Breast epithelium (tissue), 4 donors: Measurements from ENCODE around the gene SYNDIG1. TPM values are rescaled to one million over a fixed set of nuclear protein-coding genes. Genes with fewer than 3 reads are reported as not detected.

Experiments
- DNase-seq, 2 donors: peaks; one replicate each; pipeline ENCODE4 v3.0.0-alpha.2; 2019; ENCODE audit warnings: low spot score in 2 of 2
- H3K27ac ChIP-seq, 2 donors: fragments of 200-600 bp; sonication (generic) in 1 of 2; one replicate each; pipeline ENCODE4 v1.5.1; 2016 to 2019; ENCODE audit warnings: mild to moderate bottlenecking in 1 of 2
- H3K27me3 ChIP-seq, 2 donors: fragments of 200-600 bp; sonication (generic) in 1 of 2; one replicate each; pipeline versions ENCODE4 v1.5.1 to v1.6.0; 2017 to 2019; ENCODE audit warnings: control low read depth in 1 of 2, mild to moderate bottlenecking in 1 of 2
- H3K36me3 ChIP-seq: fragments of 200-600 bp; one replicate; pipeline ENCODE4 v1.5.1; 2019
- H3K4me1 ChIP-seq, 2 donors: fragments of 200-600 bp; sonication (generic); one replicate each; pipeline ENCODE4 v1.5.1; 2016 to 2019; ENCODE audit warnings: control low read depth in 1 of 2
- H3K4me3 ChIP-seq, 3 donors: fragments of 200-600 bp; sonication (generic); 1 replicate in 2 of 3; 2 replicates in 1 of 3; pipeline ENCODE4 v1.5.1; 2016 to 2019; ENCODE audit warnings: mild to moderate bottlenecking in 3 of 3, moderate library complexity in 2 of 3
- H3K9me3 ChIP-seq, 2 donors: fragments of 200-600 bp; sonication (generic) in 1 of 2; one replicate each; pipeline ENCODE4 v1.5.1; 2016 to 2019; ENCODE audit warnings: control low read depth in 1 of 2
- CTCF ChIP-seq, 3 donors: fragments of 450-650 bp; IDR thresholded peaks; one replicate each; pipeline ENCODE4 v1.5.1; 2016 to 2017; ENCODE audit warnings: antibody characterized with exemption in 3 of 3, mild to moderate bottlenecking in 3 of 3, moderate library complexity in 3 of 3
- POLR2A ChIP-seq: fragments of 450-650 bp; IDR thresholded peaks from one replicate; pipeline ENCODE4 v1.6.1; 2016; ENCODE audit warnings: antibody characterized with exemption, mild to moderate bottlenecking, moderate library complexity
- POLR2AphosphoS5 ChIP-seq, 3 donors: sonication (generic); formaldehyde crosslinking; IDR thresholded peaks; one replicate each; pipeline ENCODE4 v1.6.1; 2017; ENCODE audit warnings: antibody characterized with exemption in 3 of 3
- intact Hi-C: fragments of 100-400 bp; cut with DNase I; formaldehyde crosslinking; loops from one replicate; pipeline ENCODE4 v1.15.1; 2023; ENCODE audit warnings: low total_unique reads
- total RNA-seq, 3 donors: library from RNA; depleted of rRNA; stranded (reverse); fragments of >200 nt; gene quantifications; one replicate each; pipeline ENCODE4 v1.1.0, GENCODE V29; 2016

The SYNDIG1 gene
- total RNA-seq, 3 donors from 2014 or later = under 0.01 to 0.48 (median 0.15) TPM

DNA sequence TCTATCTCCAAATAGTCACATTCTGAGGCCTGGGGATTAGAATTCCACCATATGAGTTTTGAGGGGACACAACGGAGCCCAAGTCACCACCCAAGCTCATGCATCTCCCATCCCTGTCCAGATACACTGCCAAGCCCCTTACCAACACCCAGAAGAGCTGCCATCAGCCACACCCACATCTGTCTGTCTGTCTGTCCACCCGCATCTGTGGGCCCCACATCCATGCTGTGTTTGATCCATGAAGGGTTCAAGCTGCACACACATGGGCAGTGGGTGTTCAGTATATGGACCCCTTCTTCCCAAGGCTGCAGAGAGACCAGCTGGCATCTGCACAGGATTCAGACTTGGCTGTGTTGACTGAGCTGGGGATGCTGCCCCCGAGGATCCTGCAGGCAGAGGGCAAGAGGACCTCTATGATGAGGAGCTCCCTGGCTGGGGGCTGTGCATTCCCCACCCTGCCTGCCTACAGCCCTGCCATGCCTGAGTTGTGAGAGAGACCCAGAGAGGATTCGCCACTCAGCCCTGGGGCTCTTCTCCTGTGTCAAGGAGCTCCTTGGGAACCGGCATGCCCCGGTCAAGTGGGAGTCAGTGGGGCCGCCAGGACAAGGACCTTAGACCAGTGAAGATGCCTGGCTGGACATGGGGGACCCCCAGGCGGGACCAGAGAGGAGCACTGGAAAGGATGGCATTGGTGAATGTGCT is 206.4 kb downstream of the SYNDIG1 start:
- Histone ChIP-seq H3K4me1 (no peaks in the 10 kb centered on the region), H3K9me3 (no peaks in the 10 kb centered on the region), H3K27me3 (no peaks in the 10 kb centered on the region), H3K36me3 (no peaks in the 10 kb centered on the region), H3K4me3 (no peak overlapping the region), H3K27ac (no peak overlapping the region)
- intact Hi-C loops = no loop called here
- peak in 1 of 2 donors; percentile 36 for DNase-seq
- TF ChIP-seq POLR2A = no peak
- no peak for TF ChIP-seq CTCF (IDR thresholded peaks at IDR 0.05)
- no peak for TF ChIP-seq POLR2AphosphoS5 (IDR thresholded peaks at IDR 0.05)

- Histone ChIP-seq H3K27ac (no peak overlapping the region), H3K27me3 (no peaks in the 10 kb centered on the region), H3K9me3 (no peaks in the 10 kb centered on the region), H3K4me3 (no peak overlapping the region), H3K36me3 (no peaks in the 10 kb centered on the region), H3K4me1 (no peaks in the 10 kb centered on the region)
- TF ChIP-seq POLR2A (no peak), POLR2AphosphoS5 (IDR thresholded peaks at IDR 0.05) (no peak), CTCF (IDR thresholded peaks at IDR 0.05) (no peak)
- DNase-seq = peak in 1 of 2 donors; percentile 28
- intact Hi-C loops = no loop called here
Observed at GRCh38 chr20:24676353-24676977, 207.0 kb downstream of the SYNDIG1 start.

DNA sequence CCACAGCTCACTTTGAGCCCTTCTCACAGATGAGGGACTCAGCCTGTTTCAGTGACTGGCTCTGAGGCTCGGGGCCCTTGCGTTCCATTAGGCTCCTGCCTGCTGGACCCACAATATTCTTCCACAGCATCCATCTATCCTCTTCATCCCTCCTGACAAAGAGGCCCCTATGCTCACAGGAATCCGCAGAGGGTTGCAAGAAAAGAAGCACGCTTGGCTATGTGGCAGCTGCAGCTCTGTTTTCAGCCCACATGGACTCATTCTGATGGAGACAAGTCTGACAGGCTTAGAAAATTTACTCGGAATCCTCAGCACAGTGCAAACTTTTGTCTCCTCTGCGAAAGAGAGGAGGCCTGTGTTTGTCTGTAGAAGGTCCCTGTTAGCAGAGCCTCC is 207.5 kb downstream of the SYNDIG1 start:
- H3K4me3 ChIP-seq = no peak overlapping the region
- no peaks in the 10 kb centered on the region for H3K9me3 ChIP-seq
- H3K4me1 ChIP-seq = no peaks in the 10 kb centered on the region
- H3K27ac ChIP-seq = no peak overlapping the region
- no peaks in the 10 kb centered on the region for H3K27me3 ChIP-seq
- intact Hi-C loops = no loop called here
- H3K36me3 ChIP-seq = no peaks in the 10 kb centered on the region
- no peak for TF ChIP-seq CTCF (IDR thresholded peaks at IDR 0.05)
- TF ChIP-seq POLR2AphosphoS5 (IDR thresholded peaks at IDR 0.05) = no peak
- no peak for TF ChIP-seq POLR2A
- DNase-seq = peak in 1 of 2 donors; percentile 3

- H3K4me1 ChIP-seq = no peaks in the 10 kb centered on the region
- H3K9me3 ChIP-seq = no peaks in the 10 kb centered on the region
- H3K36me3 ChIP-seq = no peaks in the 10 kb centered on the region
- TF ChIP-seq POLR2AphosphoS5 (IDR thresholded peaks at IDR 0.05) = no peak
- TF ChIP-seq POLR2A = no peak
- TF ChIP-seq CTCF (IDR thresholded peaks at IDR 0.05) = no peak
- peaks cover 0 to 5% of the 10 kb centered on the region in 2 donors for H3K27me3 ChIP-seq
- peak in 1 of 2 donors; percentile 7 for DNase-seq
- H3K27ac ChIP-seq = no peak overlapping the region
- intact Hi-C loops = no loop called here
- no peak overlapping the region for H3K4me3 ChIP-seq
Observed at GRCh38 chr20:24677626-24678315, 208.3 kb downstream of the SYNDIG1 start.
